GM23338 (cell line): ENCODE results near the gene KNOP1.

Experiments
- CREB1 ChIP-seq: fragments of 250-450 bp; sonication (Bioruptor Pico); IDR thresholded peaks from 2 replicates; pipeline ENCODE4 v1.5.0; 2020; ENCODE audit warnings: low read depth, mild to moderate bottlenecking, moderate library complexity
- EZH2 ChIP-seq: fragments of 200-600 bp; sonication (generic); IDR thresholded peaks from one replicate; pipeline ENCODE4 v1.8.0; 2017; ENCODE audit warnings: antibody characterized with exemption, mild to moderate bottlenecking, low read depth; ENCODE audit not compliant: unreplicated experiment
- EZH2phosphoT487 ChIP-seq: fragments of 200-600 bp; sonication (generic); IDR thresholded peaks from one replicate; pipeline ENCODE4 v1.8.1; 2018; ENCODE audit warnings: antibody characterized with exemption; ENCODE audit not compliant: unreplicated experiment
- JUNB ChIP-seq: IDR thresholded peaks from one replicate; pipeline ENCODE4 v1.6.1; 2016; ENCODE audit warnings: antibody characterized with exemption; ENCODE audit not compliant: unreplicated experiment
- NANOG ChIP-seq: IDR thresholded peaks from 2 replicates; pipeline ENCODE4 v1.6.1; 2016; ENCODE audit warnings: antibody characterized with exemption, borderline replicate concordance
- POLR2AphosphoS5 ChIP-seq: IDR thresholded peaks from 2 replicates; pipeline ENCODE4 v1.6.1; 2016; ENCODE audit warnings: antibody characterized with exemption, low read depth
- STAT1 ChIP-seq: IDR thresholded peaks from one replicate; pipeline ENCODE4 v1.6.1; 2016; ENCODE audit warnings: antibody characterized with exemption; ENCODE audit not compliant: unreplicated experiment
- ZNF114 ChIP-seq: fragments of 250-450 bp; sonication (Bioruptor Pico); IDR thresholded peaks from 2 replicates; pipeline ENCODE4 v1.5.0; 2020; ENCODE audit warnings: mild to moderate bottlenecking, moderate library complexity
- ZNF331 ChIP-seq: fragments of 250-450 bp; sonication (Bioruptor Pico); IDR thresholded peaks from 2 replicates; pipeline ENCODE4 v1.5.0; 2020; ENCODE audit warnings: low read depth, mild to moderate bottlenecking, moderate library complexity
- TF ChIP-seq, protein P1 (sequence below), 2 experiments: fragments of 200-600 bp in 1 of 2; sonication (generic) in 1 of 2; conservative IDR thresholded peaks; 2 replicates each; pipeline versions ENCODE4 v1.5.1 to v1.6.1; 2016 to 2017; ENCODE audit warnings: antibody characterized with exemption in 2 of 2, low read depth in 2 of 2, mild to moderate bottlenecking in 2 of 2, moderate library complexity in 1 of 2
- TF ChIP-seq, protein P2 (sequence below): IDR thresholded peaks from one replicate; pipeline ENCODE4 v1.6.1; 2018; ENCODE audit warnings: antibody characterized with exemption; ENCODE audit not compliant: unreplicated experiment
- TF ChIP-seq, protein P3 (sequence below): fragments of 250-450 bp; sonication (Bioruptor Pico); IDR thresholded peaks from 2 replicates; pipeline ENCODE4 v1.5.0; 2020; ENCODE audit warnings: mild to moderate bottlenecking, moderate library complexity

DNA sequence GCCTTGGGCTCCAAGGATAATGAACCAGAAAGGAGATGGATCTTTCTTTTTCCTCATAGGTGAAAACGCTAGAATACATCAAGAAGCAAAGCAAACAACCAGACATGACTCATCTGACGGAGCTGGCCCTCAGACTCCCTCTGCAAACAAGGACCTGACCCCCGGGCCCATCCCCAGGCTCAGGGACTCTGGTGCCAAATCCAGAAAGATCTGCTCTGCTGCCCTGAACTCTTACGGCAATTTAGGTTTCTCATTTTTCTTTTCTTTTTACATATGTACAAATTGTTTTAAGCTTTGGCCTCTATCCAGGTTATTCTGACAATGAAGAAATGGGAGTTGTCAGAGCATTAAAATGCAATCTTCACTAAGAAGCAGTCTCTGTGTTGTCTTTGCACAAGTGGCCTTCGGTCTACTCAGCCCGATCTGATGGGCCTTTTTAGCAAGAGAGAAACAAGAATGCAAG lies 17.7 kb downstream of the KNOP1 start:
- TF ChIP-seq, protein P1, sequence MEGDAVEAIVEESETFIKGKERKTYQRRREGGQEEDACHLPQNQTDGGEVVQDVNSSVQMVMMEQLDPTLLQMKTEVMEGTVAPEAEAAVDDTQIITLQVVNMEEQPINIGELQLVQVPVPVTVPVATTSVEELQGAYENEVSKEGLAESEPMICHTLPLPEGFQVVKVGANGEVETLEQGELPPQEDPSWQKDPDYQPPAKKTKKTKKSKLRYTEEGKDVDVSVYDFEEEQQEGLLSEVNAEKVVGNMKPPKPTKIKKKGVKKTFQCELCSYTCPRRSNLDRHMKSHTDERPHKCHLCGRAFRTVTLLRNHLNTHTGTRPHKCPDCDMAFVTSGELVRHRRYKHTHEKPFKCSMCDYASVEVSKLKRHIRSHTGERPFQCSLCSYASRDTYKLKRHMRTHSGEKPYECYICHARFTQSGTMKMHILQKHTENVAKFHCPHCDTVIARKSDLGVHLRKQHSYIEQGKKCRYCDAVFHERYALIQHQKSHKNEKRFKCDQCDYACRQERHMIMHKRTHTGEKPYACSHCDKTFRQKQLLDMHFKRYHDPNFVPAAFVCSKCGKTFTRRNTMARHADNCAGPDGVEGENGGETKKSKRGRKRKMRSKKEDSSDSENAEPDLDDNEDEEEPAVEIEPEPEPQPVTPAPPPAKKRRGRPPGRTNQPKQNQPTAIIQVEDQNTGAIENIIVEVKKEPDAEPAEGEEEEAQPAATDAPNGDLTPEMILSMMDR (conservative IDR thresholded peaks at IDR 0.05; ENCODE audit: low read depth in 2 of 2): no peak
- TF ChIP-seq POLR2AphosphoS5 (0 out of 2 replicates have a peak, but pooled peaks have one; percentile 8), EZH2phosphoT487 (no peak), JUNB (no peak), EZH2 (no peak), ZNF331 (CRISPR knock-in tag) (no peak), NANOG (no peak), CREB1 (CRISPR knock-in tag) (no peak), STAT1 (no peak), ZNF114 (no peak)
- TF ChIP-seq, protein P2, sequence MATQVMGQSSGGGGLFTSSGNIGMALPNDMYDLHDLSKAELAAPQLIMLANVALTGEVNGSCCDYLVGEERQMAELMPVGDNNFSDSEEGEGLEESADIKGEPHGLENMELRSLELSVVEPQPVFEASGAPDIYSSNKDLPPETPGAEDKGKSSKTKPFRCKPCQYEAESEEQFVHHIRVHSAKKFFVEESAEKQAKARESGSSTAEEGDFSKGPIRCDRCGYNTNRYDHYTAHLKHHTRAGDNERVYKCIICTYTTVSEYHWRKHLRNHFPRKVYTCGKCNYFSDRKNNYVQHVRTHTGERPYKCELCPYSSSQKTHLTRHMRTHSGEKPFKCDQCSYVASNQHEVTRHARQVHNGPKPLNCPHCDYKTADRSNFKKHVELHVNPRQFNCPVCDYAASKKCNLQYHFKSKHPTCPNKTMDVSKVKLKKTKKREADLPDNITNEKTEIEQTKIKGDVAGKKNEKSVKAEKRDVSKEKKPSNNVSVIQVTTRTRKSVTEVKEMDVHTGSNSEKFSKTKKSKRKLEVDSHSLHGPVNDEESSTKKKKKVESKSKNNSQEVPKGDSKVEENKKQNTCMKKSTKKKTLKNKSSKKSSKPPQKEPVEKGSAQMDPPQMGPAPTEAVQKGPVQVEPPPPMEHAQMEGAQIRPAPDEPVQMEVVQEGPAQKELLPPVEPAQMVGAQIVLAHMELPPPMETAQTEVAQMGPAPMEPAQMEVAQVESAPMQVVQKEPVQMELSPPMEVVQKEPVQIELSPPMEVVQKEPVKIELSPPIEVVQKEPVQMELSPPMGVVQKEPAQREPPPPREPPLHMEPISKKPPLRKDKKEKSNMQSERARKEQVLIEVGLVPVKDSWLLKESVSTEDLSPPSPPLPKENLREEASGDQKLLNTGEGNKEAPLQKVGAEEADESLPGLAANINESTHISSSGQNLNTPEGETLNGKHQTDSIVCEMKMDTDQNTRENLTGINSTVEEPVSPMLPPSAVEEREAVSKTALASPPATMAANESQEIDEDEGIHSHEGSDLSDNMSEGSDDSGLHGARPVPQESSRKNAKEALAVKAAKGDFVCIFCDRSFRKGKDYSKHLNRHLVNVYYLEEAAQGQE: no peak
- TF ChIP-seq, protein P3, sequence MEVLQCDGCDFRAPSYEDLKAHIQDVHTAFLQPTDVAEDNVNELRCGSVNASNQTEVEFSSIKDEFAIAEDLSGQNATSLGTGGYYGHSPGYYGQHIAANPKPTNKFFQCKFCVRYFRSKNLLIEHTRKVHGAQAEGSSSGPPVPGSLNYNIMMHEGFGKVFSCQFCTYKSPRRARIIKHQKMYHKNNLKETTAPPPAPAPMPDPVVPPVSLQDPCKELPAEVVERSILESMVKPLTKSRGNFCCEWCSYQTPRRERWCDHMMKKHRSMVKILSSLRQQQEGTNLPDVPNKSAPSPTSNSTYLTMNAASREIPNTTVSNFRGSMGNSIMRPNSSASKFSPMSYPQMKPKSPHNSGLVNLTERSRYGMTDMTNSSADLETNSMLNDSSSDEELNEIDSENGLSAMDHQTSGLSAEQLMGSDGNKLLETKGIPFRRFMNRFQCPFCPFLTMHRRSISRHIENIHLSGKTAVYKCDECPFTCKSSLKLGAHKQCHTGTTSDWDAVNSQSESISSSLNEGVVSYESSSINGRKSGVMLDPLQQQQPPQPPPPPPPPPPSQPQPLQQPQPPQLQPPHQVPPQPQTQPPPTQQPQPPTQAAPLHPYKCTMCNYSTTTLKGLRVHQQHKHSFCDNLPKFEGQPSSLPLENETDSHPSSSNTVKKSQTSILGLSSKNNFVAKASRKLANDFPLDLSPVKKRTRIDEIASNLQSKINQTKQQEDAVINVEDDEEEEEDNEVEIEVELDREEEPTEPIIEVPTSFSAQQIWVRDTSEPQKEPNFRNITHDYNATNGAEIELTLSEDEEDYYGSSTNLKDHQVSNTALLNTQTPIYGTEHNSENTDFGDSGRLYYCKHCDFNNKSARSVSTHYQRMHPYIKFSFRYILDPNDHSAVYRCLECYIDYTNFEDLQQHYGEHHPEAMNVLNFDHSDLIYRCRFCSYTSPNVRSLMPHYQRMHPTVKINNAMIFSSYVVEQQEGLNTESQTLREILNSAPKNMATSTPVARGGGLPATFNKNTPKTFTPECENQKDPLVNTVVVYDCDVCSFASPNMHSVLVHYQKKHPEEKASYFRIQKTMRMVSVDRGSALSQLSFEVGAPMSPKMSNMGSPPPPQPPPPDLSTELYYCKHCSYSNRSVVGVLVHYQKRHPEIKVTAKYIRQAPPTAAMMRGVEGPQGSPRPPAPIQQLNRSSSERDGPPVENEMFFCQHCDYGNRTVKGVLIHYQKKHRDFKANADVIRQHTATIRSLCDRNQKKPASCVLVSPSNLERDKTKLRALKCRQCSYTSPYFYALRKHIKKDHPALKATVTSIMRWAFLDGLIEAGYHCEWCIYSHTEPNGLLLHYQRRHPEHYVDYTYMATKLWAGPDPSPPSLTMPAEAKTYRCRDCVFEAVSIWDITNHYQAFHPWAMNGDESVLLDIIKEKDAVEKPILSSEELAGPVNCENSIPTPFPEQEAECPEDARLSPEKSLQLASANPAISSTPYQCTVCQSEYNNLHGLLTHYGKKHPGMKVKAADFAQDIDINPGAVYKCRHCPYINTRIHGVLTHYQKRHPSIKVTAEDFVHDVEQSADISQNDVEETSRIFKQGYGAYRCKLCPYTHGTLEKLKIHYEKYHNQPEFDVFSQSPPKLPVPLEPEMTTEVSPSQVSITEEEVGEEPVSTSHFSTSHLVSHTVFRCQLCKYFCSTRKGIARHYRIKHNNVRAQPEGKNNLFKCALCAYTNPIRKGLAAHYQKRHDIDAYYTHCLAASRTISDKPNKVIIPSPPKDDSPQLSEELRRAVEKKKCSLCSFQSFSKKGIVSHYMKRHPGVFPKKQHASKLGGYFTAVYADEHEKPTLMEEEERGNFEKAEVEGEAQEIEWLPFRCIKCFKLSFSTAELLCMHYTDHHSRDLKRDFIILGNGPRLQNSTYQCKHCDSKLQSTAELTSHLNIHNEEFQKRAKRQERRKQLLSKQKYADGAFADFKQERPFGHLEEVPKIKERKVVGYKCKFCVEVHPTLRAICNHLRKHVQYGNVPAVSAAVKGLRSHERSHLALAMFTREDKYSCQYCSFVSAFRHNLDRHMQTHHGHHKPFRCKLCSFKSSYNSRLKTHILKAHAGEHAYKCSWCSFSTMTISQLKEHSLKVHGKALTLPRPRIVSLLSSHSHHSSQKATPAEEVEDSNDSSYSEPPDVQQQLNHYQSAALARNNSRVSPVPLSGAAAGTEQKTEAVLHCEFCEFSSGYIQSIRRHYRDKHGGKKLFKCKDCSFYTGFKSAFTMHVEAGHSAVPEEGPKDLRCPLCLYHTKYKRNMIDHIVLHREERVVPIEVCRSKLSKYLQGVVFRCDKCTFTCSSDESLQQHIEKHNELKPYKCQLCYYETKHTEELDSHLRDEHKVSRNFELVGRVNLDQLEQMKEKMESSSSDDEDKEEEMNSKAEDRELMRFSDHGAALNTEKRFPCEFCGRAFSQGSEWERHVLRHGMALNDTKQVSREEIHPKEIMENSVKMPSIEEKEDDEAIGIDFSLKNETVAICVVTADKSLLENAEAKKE (CRISPR knock-in tag): no peak
